GM23338 (cell line): Measurements from ENCODE around the gene NTNG2. TPM values are rescaled to one million over a fixed set of nuclear protein-coding genes. Genes with fewer than 3 reads are reported as not detected.

Source experiments
- ATAC-seq: fragments of 200-7000 bp; cut with Tn5 transposase; 3 replicates; pipeline ENCODE4 v1.9.1; 2020
- DNase-seq: peaks from one replicate; pipeline ENCODE4 v3.0.0-alpha.2; 2015; ENCODE audit warnings: low spot score
- H2AFZ ChIP-seq: fragments of 200-600 bp; sonication (generic); 2 replicates; pipeline ENCODE4 v1.8.0; 2016; ENCODE audit warnings: antibody characterized with exemption, mild to moderate bottlenecking, moderate library complexity
- H3F3A ChIP-seq: fragments of 200-600 bp; sonication (generic); replicated peaks from 2 replicates; pipeline ENCODE4 v1.8.0; 2017; ENCODE audit warnings: antibody characterized with exemption, mixed run types, low read depth
- H3K27ac ChIP-seq: fragments of 200-600 bp; sonication (generic); 2 replicates; pipeline ENCODE4 v1.6.1; 2016; ENCODE audit warnings: low read depth
- H3K27me3 ChIP-seq: fragments of 200-600 bp; sonication (generic); 2 replicates; pipeline ENCODE4 v1.8.0; 2016; ENCODE audit warnings: mild to moderate bottlenecking, mixed run types, moderate library complexity; ENCODE audit not compliant: insufficient read depth
- H3K36me3 ChIP-seq: fragments of 200-600 bp; sonication (generic); 2 replicates; pipeline ENCODE4 v1.8.0; 2016; ENCODE audit warnings: mild to moderate bottlenecking; ENCODE audit not compliant: insufficient read depth
- H3K4me1 ChIP-seq: fragments of 200-600 bp; sonication (generic); 2 replicates; pipeline ENCODE4 v1.8.0; 2016; ENCODE audit warnings: mild to moderate bottlenecking, moderate library complexity; ENCODE audit not compliant: insufficient read depth
- H3K4me2 ChIP-seq: fragments of 200-600 bp; sonication (generic); 2 replicates; pipeline ENCODE4 v1.7.1; 2017; ENCODE audit warnings: mixed run types
- H3K4me3 ChIP-seq: fragments of 200-600 bp; sonication (generic); 2 replicates; pipeline ENCODE4 v1.6.1; 2016; ENCODE audit warnings: mixed run types
- H3K79me2 ChIP-seq: fragments of 200-600 bp; sonication (generic); replicated peaks from 2 replicates; pipeline ENCODE4 v1.8.0; 2017; ENCODE audit warnings: mild to moderate bottlenecking; ENCODE audit not compliant: insufficient read depth
- H3K9me2 ChIP-seq: fragments of 200-600 bp; sonication (generic); 2 replicates; pipeline ENCODE4 v1.8.0; 2017; ENCODE audit not compliant: insufficient read depth
- H4K20me1 ChIP-seq: fragments of 200-600 bp; sonication (generic); replicated peaks from 2 replicates; pipeline ENCODE4 v1.8.0; 2017; ENCODE audit warnings: mild to moderate bottlenecking; ENCODE audit not compliant: insufficient read depth
- H3K27ac Mint-ChIP-seq: 2 replicates; pipeline ENCODE4 v1.8.0; 2020; ENCODE audit warnings: inconsistent platforms, mild to moderate bottlenecking, moderate library complexity, mixed read lengths
- H3K27me3 Mint-ChIP-seq: 3 replicates; pipeline ENCODE4 v1.8.0; 2022; ENCODE audit warnings: low read depth, mild to moderate bottlenecking, moderate library complexity, mixed read lengths, inconsistent platforms; ENCODE audit not compliant: insufficient read depth, poor library complexity
- H3K36me3 Mint-ChIP-seq: 3 replicates; pipeline ENCODE4 v1.8.0; 2021; ENCODE audit warnings: low read depth, mild to moderate bottlenecking, inconsistent platforms, moderate library complexity, mixed read lengths
- H3K4me1 Mint-ChIP-seq: 3 replicates; pipeline ENCODE4 v1.8.0; 2020; ENCODE audit warnings: mild to moderate bottlenecking, inconsistent platforms, mixed read lengths
- H3K4me3 Mint-ChIP-seq: 3 replicates; pipeline ENCODE4 v1.8.0; 2021; ENCODE audit warnings: moderate library complexity, mild to moderate bottlenecking, inconsistent platforms, mixed read lengths
- H3K9me3 Mint-ChIP-seq: 3 replicates; pipeline ENCODE4 v1.8.0; 2020; ENCODE audit warnings: moderate library complexity, mild to moderate bottlenecking, inconsistent platforms, mixed read lengths
- ETS1 ChIP-seq: IDR thresholded peaks from 2 replicates; pipeline ENCODE4 v1.6.1; 2016; ENCODE audit warnings: antibody characterized with exemption
- ZNF462 ChIP-seq: fragments of 250-450 bp; sonication (Bioruptor Pico); IDR thresholded peaks from 2 replicates; pipeline ENCODE4 v1.5.0; 2020; ENCODE audit warnings: mild to moderate bottlenecking, moderate library complexity
- polyA plus RNA-seq: library from polyadenylated mRNA; unstranded; fragments of >200 nt; fragmentation: Nextera tagmentation; extraction: Ambion mirVana; gene quantifications from 2 replicates; pipeline ENCODE4 v1.2.1, GENCODE V29; 2016
- total RNA-seq: library from RNA; depleted of rRNA; stranded (reverse); fragments of >200 nt; shearing (Covaris generic); gene quantifications from 2 replicates; pipeline ENCODE4 v1.2.3, GENCODE V29; 2014

Gene NTNG2
- total and polyA plus RNA-seq, 2 experiments from 2014 or later = 0.99 to 1.7 TPM

- Histone ChIP-seq H4K20me1 (no peaks in the 10 kb centered on the region), H3K4me2 (no peak overlapping the region), H3K9me2 (no peaks in the 10 kb centered on the region), H3K4me1 (peaks cover 11% of the 10 kb centered on the region), H3K36me3 (no peaks in the 10 kb centered on the region), H3F3A (0 out of 2 replicates have a peak, but pooled peaks cover 5% of the 10 kb centered on the region), H3K4me3 (no peak overlapping the region), H3K27me3 (peaks cover 20% of the 10 kb centered on the region), H3K79me2 (no peaks in the 10 kb centered on the region), H3K27ac (no peak overlapping the region), H2AFZ (peak overlapping the region; percentile 95; the same call in 1 of the 2 replicates)
- no peak for ATAC-seq
- no peak overlapping the region for H3K27ac Mint-ChIP-seq
- no peak for TF ChIP-seq ZNF462 (CRISPR knock-in tag)
- DNase-seq = no peak
- H3K27me3 Mint-ChIP-seq = peaks cover 36% of the 10 kb centered on the region
- H3K4me1 Mint-ChIP-seq = peaks cover 26% of the 10 kb centered on the region
- H3K9me3 Mint-ChIP-seq = no peaks in the 10 kb centered on the region
- no peaks in the 10 kb centered on the region for H3K36me3 Mint-ChIP-seq
- H3K4me3 Mint-ChIP-seq = no peak overlapping the region
These were observed 6.3 kb upstream of the NTNG2 start for GRCh38 chr9:132155568-132155895.

- Histone ChIP-seq H3K79me2 (no peaks in the 10 kb centered on the region), H3K27me3 (peaks cover 27% of the 10 kb centered on the region), H3K4me2 (no peak overlapping the region), H4K20me1 (no peaks in the 10 kb centered on the region), H3K36me3 (no peaks in the 10 kb centered on the region), H3K4me3 (no peak overlapping the region), H3K27ac (no peak overlapping the region), H3F3A (0 out of 2 replicates have a peak, but pooled peaks cover 5% of the 10 kb centered on the region), H3K9me2 (no peaks in the 10 kb centered on the region), H3K4me1 (peaks cover 11% of the 10 kb centered on the region), H2AFZ (no peak overlapping the region)
- DNase-seq (no peak), ATAC-seq (no peak)
- Mint-ChIP-seq H3K9me3 (no peaks in the 10 kb centered on the region), H3K4me1 (peaks cover 28% of the 10 kb centered on the region), H3K4me3 (no peak overlapping the region), H3K27me3 (peaks cover 37% of the 10 kb centered on the region), H3K36me3 (no peaks in the 10 kb centered on the region), H3K27ac (no peak overlapping the region)
- TF ChIP-seq ZNF462 (CRISPR knock-in tag) (no peak), ETS1 (no peak)
These were observed 5.6 kb upstream of the NTNG2 start for GRCh38 chr9:132156262-132156661.
